ENCODE data around the gene ZNF584. TPM values are rescaled to one million over a fixed set of nuclear protein-coding genes. Genes with fewer than 3 reads are reported as not detected.
A peak's percentile ranks its signal among the peaks of the same experiment; 100 is the strongest.

The ZNF584 gene
- 10 to 100 TPM in 2 of 4 donors, 1 to 10 TPM in 2; 8.2 to 21.4 (median 12.0) TPM for total RNA-seq
- polyA plus RNA-seq: 1 to 10 TPM; 3.0 to 7.3 (median 4.8) TPM

GRCh38 chr19:58408152-58409009, at the start of gene ZNF584:
Gene ZNF584 (plus strand): TSS chr19:58408649. CDS start chr19:58409148, 499 bp downstream.
- peak; percentile 97 for DNase-seq
- intact Hi-C loops (cut with DNase I): loop anchor here (2.0 kb wide), 2 partner anchors 22 to 30 kb away; partner anchors contain the start of gene RPS5
- Histone ChIP-seq H3K36me3 (no peaks in the 10 kb centered on the region), H3K9me3 (no peaks in the 10 kb centered on the region), H3K4me3 (peak within 1 kb of the TSS; percentile 65 to 93 (median 84)), H3K27ac (peak within 1 kb of the TSS; percentile 87 to 91 (median 91)), H3K27me3 (no peaks in the 10 kb centered on the region), H3K4me1 (peaks cover 0 to 26% (median 21%) of the 10 kb centered on the region in 4 donors)
- 0% methylated on average over 100 of the region's 100 CpGs for WGBS, 2 donors
- TF ChIP-seq CTCF (IDR thresholded peaks at IDR 0.05) (no peak), POLR2A (IDR thresholded peaks at IDR 0.05) (peak; percentile 53 to 79), POLR2AphosphoS5 (IDR thresholded peaks at IDR 0.05) (peak; percentile 83 to 94 (median 90))

- Histone ChIP-seq H3K27ac (peak overlapping the region; percentile 87 to 96 (median 93)), H3K4me3 (peak overlapping the region; percentile 69 to 78 (median 72)), H3K27me3 (peaks cover under 1 to 10% (median 9%) of the 10 kb centered on the region in 3 donors), H3K4me1 (peaks cover 0 to 13% (median 3%) of the 10 kb centered on the region in 4 donors), H3K9me3 (no peaks in the 10 kb centered on the region), H3K36me3 (no peaks in the 10 kb centered on the region)
- intact Hi-C loops (cut with DNase I): loop anchor here (1.0 to 2.0 kb wide), 4 partner anchors 19 to 79 kb away; partner anchors contain the start of genes ZNF132 and ZNF837
- TF ChIP-seq CTCF (IDR thresholded peaks at IDR 0.05) (no peak), POLR2A (IDR thresholded peaks at IDR 0.05) (no peak), POLR2AphosphoS5 (IDR thresholded peaks at IDR 0.05) (no peak), EP300 (IDR thresholded peaks at IDR 0.05) (no peak)
- DNase-seq: no peak
- 5 to 11% methylated on average over 28 of the region's 28 CpGs for WGBS, 2 donors
Measured at GRCh38 chr19:58361900-58362271, 46.6 kb upstream of the ZNF584 start.

GRCh38 chr19:58362272-58362994, 46.0 kb upstream of the ZNF584 start, which contains the start of gene ZNF497:
Gene ZNF497 (minus strand): TSS chr19:58362751. CDS start chr19:58357635, 5,116 bp downstream.
- peaks cover 0 to 10% (median 9%) of the 10 kb centered on the region in 3 donors for H3K27me3 ChIP-seq
- intact Hi-C loops (cut with DNase I): loop anchor here (1.0 to 2.0 kb wide), 4 partner anchors 18 to 78 kb away; partner anchors contain the start of genes ZNF132 and ZNF837
- peak within 1 kb of the TSS; percentile 69 to 78 (median 72) for H3K4me3 ChIP-seq
- peak within 1 kb of the TSS; percentile 87 to 96 (median 93) for H3K27ac ChIP-seq
- TF ChIP-seq EP300 (IDR thresholded peaks at IDR 0.05) (peak in 1 of 4 donors; percentile 41), POLR2A (IDR thresholded peaks at IDR 0.05) (peak; percentile 52 to 68), CTCF (IDR thresholded peaks at IDR 0.05) (peak in 1 of 4 experiments; percentile 8), POLR2AphosphoS5 (IDR thresholded peaks at IDR 0.05) (peak; percentile 60 to 91 (median 80))
- DNase-seq: peak; percentile 98
- H3K4me1 ChIP-seq: peaks cover 0 to 9% (median 3%) of the 10 kb centered on the region in 4 donors
- H3K36me3 ChIP-seq: no peaks in the 10 kb centered on the region
- 0% methylated on average over 74 of the region's 74 CpGs for WGBS, 2 donors
- no peaks in the 10 kb centered on the region for H3K9me3 ChIP-seq

GRCh38 chr19:58364146-58364545, 44.3 kb upstream of the ZNF584 start:
- Histone ChIP-seq H3K4me3 (no peak overlapping the region), H3K27me3 (peaks cover 0 to 18% (median 13%) of the 10 kb centered on the region in 3 donors), H3K27ac (no peak overlapping the region), H3K4me1 (peaks cover 0 to 9% (median 3%) of the 10 kb centered on the region in 4 donors), H3K36me3 (no peaks in the 10 kb centered on the region), H3K9me3 (no peaks in the 10 kb centered on the region)
- WGBS, 2 donors: 51 to 87% methylated on average over 5 of the region's 5 CpGs
- TF ChIP-seq POLR2AphosphoS5 (IDR thresholded peaks at IDR 0.05) (no peak), POLR2A (IDR thresholded peaks at IDR 0.05) (no peak), EP300 (IDR thresholded peaks at IDR 0.05) (no peak)
- intact Hi-C loops (cut with DNase I): no loop called here
- no peak for DNase-seq

Measured in sigmoid colon (tissue), 7 donors.